Measurements from ENCODE around the gene TNIP1.
A peak's percentile ranks its signal among the peaks of the same experiment; 100 is the strongest.

Gene TNIP1

GRCh38 chr5:151118913-151119575 lies 38.2 kb upstream of the TNIP1 start:
- peaks cover 56 to 60% of the 10 kb centered on the region in 2 donors for H3K36me3 ChIP-seq (ENCODE audit: control insufficient read depth in 2 of 2, insufficient read depth in 2 of 2, low read length in 2 of 2)
- no peaks in the 10 kb centered on the region for H3K27me3 ChIP-seq (ENCODE audit: control insufficient read depth in 1 of 2, insufficient read depth in 2 of 2, low read length in 2 of 2)
- H3K4me1 ChIP-seq (ENCODE audit: control insufficient read depth, insufficient read depth, low read length) = peaks cover 26% of the 10 kb centered on the region
- no peak overlapping the region for H3K4me3 ChIP-seq (ENCODE audit: low read length in 2 of 2)
- H3K9ac ChIP-seq (ENCODE audit: low read length in 2 of 2) = no peak overlapping the region
- H3K27ac ChIP-seq (ENCODE audit: low read length) = no peak overlapping the region
- no peaks in the 10 kb centered on the region for H3K9me3 ChIP-seq (ENCODE audit: control insufficient read depth in 2 of 2, low read length in 2 of 2)

DNA sequence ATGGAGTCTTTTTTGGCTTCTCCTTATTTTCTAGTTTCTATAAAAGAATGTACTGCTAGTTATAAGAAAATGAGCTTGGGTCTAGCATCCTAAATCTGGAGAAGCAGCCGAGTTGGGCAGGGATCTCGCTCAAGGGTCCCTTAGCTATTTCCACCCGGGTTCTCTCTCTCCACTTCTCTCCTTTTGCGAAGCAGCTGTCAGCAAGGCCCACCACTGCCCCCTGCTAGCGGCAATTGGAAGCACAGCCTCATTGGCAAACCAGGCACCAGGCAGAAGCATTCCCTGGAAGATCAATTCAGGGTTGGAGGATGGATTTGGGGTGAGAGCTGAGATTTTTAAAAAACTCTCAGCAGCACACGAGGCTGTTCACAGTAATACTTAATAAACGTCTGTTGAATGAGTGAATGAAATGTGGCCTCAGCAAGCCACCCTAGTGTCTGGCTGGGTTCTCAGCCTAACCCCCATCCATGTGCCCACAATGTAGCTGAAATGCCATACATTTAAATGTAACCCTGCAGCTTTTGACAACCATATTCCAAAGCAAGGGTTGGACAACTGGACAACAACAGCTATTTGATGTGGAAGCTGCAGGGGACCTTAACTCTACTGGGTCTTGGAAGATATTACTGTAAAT lies 34.6 kb upstream of the TNIP1 start:
- H3K27ac ChIP-seq (ENCODE audit: low read length) = no peak overlapping the region
- H3K9ac ChIP-seq (ENCODE audit: low read length in 2 of 2) = no peak overlapping the region
- peaks cover 44 to 45% of the 10 kb centered on the region in 2 donors for H3K36me3 ChIP-seq (ENCODE audit: control insufficient read depth in 2 of 2, insufficient read depth in 2 of 2, low read length in 2 of 2)
- peaks cover 7% of the 10 kb centered on the region for H3K4me1 ChIP-seq (ENCODE audit: control insufficient read depth, insufficient read depth, low read length)
- no peaks in the 10 kb centered on the region for H3K9me3 ChIP-seq (ENCODE audit: control insufficient read depth in 2 of 2, low read length in 2 of 2)
- H3K27me3 ChIP-seq (ENCODE audit: control insufficient read depth in 1 of 2, insufficient read depth in 2 of 2, low read length in 2 of 2) = no peaks in the 10 kb centered on the region
- no peak overlapping the region for H3K4me3 ChIP-seq (ENCODE audit: low read length in 2 of 2)

DNA sequence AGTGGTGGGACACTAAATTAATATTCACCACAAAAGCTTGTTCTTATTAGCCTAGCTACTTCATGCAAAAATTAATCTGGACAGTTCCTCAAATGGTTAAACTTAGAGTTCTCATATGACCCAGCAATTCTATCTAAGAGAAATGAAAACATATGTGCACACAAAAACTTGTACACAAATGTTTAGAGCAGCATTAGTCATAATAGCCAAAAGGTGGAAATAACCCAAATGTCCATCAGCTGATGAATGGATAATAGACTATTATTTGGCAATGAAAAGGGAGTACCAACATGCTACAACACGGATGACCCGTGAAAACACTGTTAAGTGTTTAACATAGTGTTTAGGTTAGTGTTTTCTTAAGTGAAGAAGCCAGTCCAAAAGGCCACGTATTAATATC lies 32.8 kb upstream of the TNIP1 start:
- Histone ChIP-seq H3K4me3 (ENCODE audit: low read length in 2 of 2) (no peak overlapping the region), H3K4me1 (ENCODE audit: control insufficient read depth, insufficient read depth, low read length) (peaks cover 14% of the 10 kb centered on the region), H3K36me3 (ENCODE audit: control insufficient read depth in 2 of 2, insufficient read depth in 2 of 2, low read length in 2 of 2) (peaks cover 49% of the 10 kb centered on the region in 2 donors), H3K27me3 (ENCODE audit: control insufficient read depth in 1 of 2, insufficient read depth in 2 of 2, low read length in 2 of 2) (no peaks in the 10 kb centered on the region), H3K27ac (ENCODE audit: low read length) (no peak overlapping the region), H3K9me3 (ENCODE audit: control insufficient read depth in 2 of 2, low read length in 2 of 2) (no peaks in the 10 kb centered on the region), H3K9ac (ENCODE audit: low read length in 2 of 2) (no peak overlapping the region)

DNA sequence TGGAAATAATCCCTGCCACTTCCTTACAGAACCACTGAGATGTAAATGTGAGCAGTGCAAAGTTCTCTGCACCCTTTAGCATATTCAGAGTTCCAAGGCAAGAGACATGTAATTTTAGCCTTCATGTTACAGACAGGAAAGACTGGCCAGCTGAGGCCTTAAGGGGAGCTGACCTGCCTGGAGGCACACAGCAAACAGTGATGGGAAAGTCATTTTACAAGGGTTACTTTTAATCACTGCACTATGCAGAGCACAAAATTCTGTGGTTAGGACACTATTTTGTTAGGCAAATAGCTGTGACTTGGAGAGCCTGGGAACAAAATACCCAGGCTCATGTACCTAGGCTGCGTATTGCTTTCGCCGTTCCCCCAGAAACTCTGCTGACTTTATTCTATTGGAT lies 30.2 kb upstream of the TNIP1 start:
- peaks cover 36 to 45% of the 10 kb centered on the region in 2 donors for H3K36me3 ChIP-seq (ENCODE audit: control insufficient read depth in 2 of 2, insufficient read depth in 2 of 2, low read length in 2 of 2)
- H3K27me3 ChIP-seq (ENCODE audit: control insufficient read depth in 1 of 2, insufficient read depth in 2 of 2, low read length in 2 of 2) = no peaks in the 10 kb centered on the region
- H3K4me1 ChIP-seq (ENCODE audit: control insufficient read depth, insufficient read depth, low read length) = peaks cover 30% of the 10 kb centered on the region
- no peak overlapping the region for H3K4me3 ChIP-seq (ENCODE audit: low read length in 2 of 2)
- H3K9me3 ChIP-seq (ENCODE audit: control insufficient read depth in 2 of 2, low read length in 2 of 2) = no peaks in the 10 kb centered on the region
- no peak overlapping the region for H3K27ac ChIP-seq (ENCODE audit: low read length)
- no peak overlapping the region for H3K9ac ChIP-seq (ENCODE audit: low read length in 2 of 2)

DNA sequence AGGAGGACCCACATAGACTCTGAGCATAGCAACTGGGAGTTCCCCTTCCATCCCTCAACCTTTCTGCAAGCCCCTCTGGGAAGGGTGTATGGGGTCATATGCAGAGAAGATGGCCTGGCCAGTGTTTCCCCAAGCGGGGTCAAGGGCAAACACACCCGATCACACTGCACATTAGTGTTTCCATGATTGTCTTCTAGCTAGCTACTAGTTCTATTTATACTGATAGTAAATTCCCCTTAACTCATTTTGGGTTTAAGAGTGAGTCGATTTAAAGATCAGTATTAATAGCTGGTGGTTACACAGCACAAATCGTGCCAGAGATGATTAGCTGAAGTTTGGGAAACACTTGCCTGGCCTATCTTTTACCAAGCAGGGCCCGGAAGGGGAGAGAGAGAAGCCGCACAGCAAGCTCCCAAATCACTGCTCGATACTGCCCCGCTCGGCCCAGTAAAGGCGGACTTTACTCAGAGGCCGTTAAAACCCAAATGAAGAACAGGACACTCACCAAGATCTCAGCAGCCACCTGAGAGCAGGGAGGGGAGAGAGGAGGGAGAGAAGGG lies 29.4 kb upstream of the TNIP1 start:
- no peaks in the 10 kb centered on the region for H3K27me3 ChIP-seq (ENCODE audit: control insufficient read depth in 1 of 2, insufficient read depth in 2 of 2, low read length in 2 of 2)
- no peak overlapping the region for H3K9ac ChIP-seq (ENCODE audit: low read length in 2 of 2)
- H3K9me3 ChIP-seq (ENCODE audit: control insufficient read depth in 2 of 2, low read length in 2 of 2) = no peaks in the 10 kb centered on the region
- H3K4me1 ChIP-seq (ENCODE audit: control insufficient read depth, insufficient read depth, low read length) = peaks cover 35% of the 10 kb centered on the region
- peaks cover 36 to 44% of the 10 kb centered on the region in 2 donors for H3K36me3 ChIP-seq (ENCODE audit: control insufficient read depth in 2 of 2, insufficient read depth in 2 of 2, low read length in 2 of 2)
- no peak overlapping the region for H3K4me3 ChIP-seq (ENCODE audit: low read length in 2 of 2)
- peak overlapping the region; percentile 93 for H3K27ac ChIP-seq (ENCODE audit: low read length)

- peak overlapping the region; percentile 93 for H3K27ac ChIP-seq (ENCODE audit: low read length)
- peaks cover 36 to 56% of the 10 kb centered on the region in 2 donors for H3K36me3 ChIP-seq (ENCODE audit: control insufficient read depth in 2 of 2, insufficient read depth in 2 of 2, low read length in 2 of 2)
- H3K9ac ChIP-seq (ENCODE audit: low read length in 2 of 2) = peak overlapping the region in 1 of 2 donors; percentile 46
These were observed 27.7 kb upstream of the TNIP1 start for GRCh38 chr5:151108566-151108965.

DNA sequence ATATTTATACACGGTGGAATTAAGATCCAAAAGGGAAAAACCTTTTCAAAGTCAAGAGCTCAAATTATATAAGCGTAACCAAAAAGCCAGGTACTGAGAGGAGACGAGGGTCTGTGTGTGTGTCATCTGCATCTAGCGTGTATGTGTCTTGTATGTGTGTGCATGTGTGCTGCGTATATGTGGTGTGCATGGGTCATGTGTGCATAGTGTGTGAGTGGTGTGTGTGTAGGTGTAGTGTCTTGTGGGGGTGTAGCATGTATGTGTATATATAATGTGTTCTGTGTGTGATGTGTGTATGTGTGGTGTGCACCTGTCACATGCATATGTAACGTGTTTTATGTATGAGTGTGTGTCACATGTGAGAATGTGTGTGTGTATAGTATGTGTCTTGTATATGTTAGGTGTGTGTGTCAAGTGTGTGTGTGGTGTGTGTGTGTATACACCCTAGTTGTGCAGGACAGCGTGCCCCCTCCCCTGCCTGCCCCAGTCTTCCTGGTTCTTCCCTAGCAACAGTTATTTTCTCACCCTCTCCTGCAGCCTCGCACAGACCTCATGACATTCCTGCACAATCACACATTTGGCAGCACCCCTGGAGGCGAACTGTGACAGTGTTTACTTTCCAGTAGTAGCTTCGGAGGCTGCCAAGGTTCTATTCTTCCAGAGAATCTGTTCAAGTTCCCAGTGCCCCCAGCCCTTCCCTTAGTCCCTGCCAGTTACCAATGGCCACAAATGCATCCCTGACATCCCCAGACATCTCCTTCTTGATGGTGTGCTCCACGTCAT lies 27.1 kb upstream of the TNIP1 start:
- H3K27me3 ChIP-seq (ENCODE audit: control insufficient read depth in 1 of 2, insufficient read depth in 2 of 2, low read length in 2 of 2) = no peaks in the 10 kb centered on the region
- peaks cover 48% of the 10 kb centered on the region for H3K4me1 ChIP-seq (ENCODE audit: control insufficient read depth, insufficient read depth, low read length)
- peak overlapping the region in 1 of 2 donors; percentile 3 for H3K4me3 ChIP-seq (ENCODE audit: low read length in 2 of 2)
- peak overlapping the region; percentile 93 for H3K27ac ChIP-seq (ENCODE audit: low read length)
- no peaks in the 10 kb centered on the region for H3K9me3 ChIP-seq (ENCODE audit: control insufficient read depth in 2 of 2, low read length in 2 of 2)
- H3K36me3 ChIP-seq (ENCODE audit: control insufficient read depth in 2 of 2, insufficient read depth in 2 of 2, low read length in 2 of 2) = peaks cover 39 to 60% of the 10 kb centered on the region in 2 donors
- peak overlapping the region in 1 of 2 donors; percentile 46 for H3K9ac ChIP-seq (ENCODE audit: low read length in 2 of 2)

More at GRCh38 chr5:151108566-151108965, 27.7 kb upstream of the TNIP1 start:
- Histone ChIP-seq H3K4me3 (ENCODE audit: low read length in 2 of 2) (peak overlapping the region in 1 of 2 donors; percentile 22), H3K27me3 (ENCODE audit: control insufficient read depth in 1 of 2, insufficient read depth in 2 of 2, low read length in 2 of 2) (no peaks in the 10 kb centered on the region), H3K9me3 (ENCODE audit: control insufficient read depth in 2 of 2, low read length in 2 of 2) (no peaks in the 10 kb centered on the region), H3K4me1 (ENCODE audit: control insufficient read depth, insufficient read depth, low read length) (peaks cover 48% of the 10 kb centered on the region)

DNA sequence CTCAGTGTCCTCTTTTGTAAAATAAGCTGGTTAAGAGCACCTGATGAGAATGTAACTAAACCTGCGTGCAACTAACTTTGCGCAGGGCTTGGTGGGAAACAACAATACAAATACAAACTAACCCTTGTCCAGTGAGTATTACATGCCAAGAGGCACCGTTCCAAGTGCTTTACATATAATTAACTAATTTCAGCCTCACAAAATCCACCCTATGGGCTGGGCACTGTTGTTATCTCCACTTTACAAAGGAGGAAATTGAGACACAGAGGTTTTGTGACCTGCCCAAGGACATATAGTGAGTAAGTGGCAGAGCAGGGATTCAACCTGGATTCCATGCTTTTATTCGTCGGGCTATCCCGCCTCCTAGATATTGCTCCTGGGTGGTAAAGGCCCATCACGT lies 26.2 kb upstream of the TNIP1 start:
- no peak overlapping the region for H3K4me3 ChIP-seq (ENCODE audit: low read length in 2 of 2)
- H3K9me3 ChIP-seq (ENCODE audit: control insufficient read depth in 2 of 2, low read length in 2 of 2) = no peaks in the 10 kb centered on the region
- no peak overlapping the region for H3K9ac ChIP-seq (ENCODE audit: low read length in 2 of 2)
- no peak overlapping the region for H3K27ac ChIP-seq (ENCODE audit: low read length)
- H3K36me3 ChIP-seq (ENCODE audit: control insufficient read depth in 2 of 2, insufficient read depth in 2 of 2, low read length in 2 of 2) = peaks cover 35 to 57% of the 10 kb centered on the region in 2 donors
- no peaks in the 10 kb centered on the region for H3K27me3 ChIP-seq (ENCODE audit: control insufficient read depth in 1 of 2, insufficient read depth in 2 of 2, low read length in 2 of 2)
- H3K4me1 ChIP-seq (ENCODE audit: control insufficient read depth, insufficient read depth, low read length) = peaks cover 48% of the 10 kb centered on the region

DNA sequence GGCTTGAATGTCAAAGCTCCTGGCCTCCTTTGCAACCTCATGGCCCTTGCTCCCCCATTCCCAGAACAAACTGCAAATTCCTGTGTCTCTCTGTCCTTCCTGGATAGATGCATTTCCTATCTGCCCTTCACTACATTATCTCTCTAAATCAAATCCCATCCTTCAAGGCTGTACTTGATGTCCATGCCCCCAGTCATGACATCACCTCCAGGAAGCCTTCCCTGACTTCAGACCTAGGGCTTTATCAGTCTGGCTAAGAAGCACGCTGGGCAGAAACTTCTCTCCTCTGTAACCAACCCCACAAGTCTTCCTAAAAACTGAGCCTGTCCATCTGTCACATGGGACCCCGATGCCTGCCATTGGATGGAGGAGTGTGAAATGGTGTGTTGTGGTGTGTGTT lies 25.7 kb upstream of the TNIP1 start:
- Histone ChIP-seq H3K9ac (ENCODE audit: low read length in 2 of 2) (no peak overlapping the region), H3K27me3 (ENCODE audit: control insufficient read depth in 1 of 2, insufficient read depth in 2 of 2, low read length in 2 of 2) (no peaks in the 10 kb centered on the region), H3K36me3 (ENCODE audit: control insufficient read depth in 2 of 2, insufficient read depth in 2 of 2, low read length in 2 of 2) (peaks cover 41 to 61% of the 10 kb centered on the region in 2 donors), H3K4me3 (ENCODE audit: low read length in 2 of 2) (no peak overlapping the region), H3K27ac (ENCODE audit: low read length) (peak overlapping the region; percentile 24), H3K4me1 (ENCODE audit: control insufficient read depth, insufficient read depth, low read length) (peaks cover 51% of the 10 kb centered on the region), H3K9me3 (ENCODE audit: control insufficient read depth in 2 of 2, low read length in 2 of 2) (no peaks in the 10 kb centered on the region)

GRCh38 chr5:151106043-151106442 lies 25.2 kb upstream of the TNIP1 start:
- peaks cover 40 to 62% of the 10 kb centered on the region in 2 donors for H3K36me3 ChIP-seq (ENCODE audit: control insufficient read depth in 2 of 2, insufficient read depth in 2 of 2, low read length in 2 of 2)
- no peak overlapping the region for H3K4me3 ChIP-seq (ENCODE audit: low read length in 2 of 2)
- no peaks in the 10 kb centered on the region for H3K9me3 ChIP-seq (ENCODE audit: control insufficient read depth in 2 of 2, low read length in 2 of 2)
- peaks cover 51% of the 10 kb centered on the region for H3K4me1 ChIP-seq (ENCODE audit: control insufficient read depth, insufficient read depth, low read length)
- no peaks in the 10 kb centered on the region for H3K27me3 ChIP-seq (ENCODE audit: control insufficient read depth in 1 of 2, insufficient read depth in 2 of 2, low read length in 2 of 2)
- H3K9ac ChIP-seq (ENCODE audit: low read length in 2 of 2) = no peak overlapping the region
- H3K27ac ChIP-seq (ENCODE audit: low read length) = peak overlapping the region; percentile 24

Data from stomach smooth muscle (tissue), 2 donors.